ENCODE results near the gene PLD1.

Gene PLD1

GRCh38 chr3:171827385-171827784 lies 17.1 kb upstream of the PLD1 start:
- no peak for TF ChIP-seq CTCF (IDR thresholded peaks at IDR 0.05; ENCODE audit: control extremely low read depth, extremely low read depth, low read depth, missing control alignments)
- CTCF ChIA-PET = interaction anchor here (1.2 to 3.2 kb wide), 3 partner anchors 13 to 514 kb away, joined by 3 to 20 read pairs (median 4); no protein-coding TSS in a partner anchor
- POLR2A ChIA-PET = interaction anchor here (0.7 kb wide), 1 partner anchor 11 kb away, joined by 6 read pairs; no protein-coding TSS in a partner anchor
- DNase-seq (ENCODE audit: extremely low spot score) = no peak

GRCh38 chr3:171825222-171825828 lies 15.0 kb upstream of the PLD1 start:
- CTCF ChIA-PET = interaction anchor here (0.8 kb wide), 1 partner anchor 20 kb away, joined by 3 read pairs; no protein-coding TSS in a partner anchor
- POLR2A ChIA-PET = no interaction called here
- TF ChIP-seq CTCF (IDR thresholded peaks at IDR 0.05; ENCODE audit: control extremely low read depth, extremely low read depth, low read depth, missing control alignments) = no peak
- no peak for DNase-seq (ENCODE audit: extremely low spot score)

GRCh38 chr3:171824824-171825221 lies 14.5 kb upstream of the PLD1 start:
- POLR2A ChIA-PET = no interaction called here
- CTCF ChIA-PET = interaction anchor here (0.8 to 1.2 kb wide), 2 partner anchors 11 to 20 kb away, joined by 3 to 4 read pairs; no protein-coding TSS in a partner anchor
- no peak for DNase-seq (ENCODE audit: extremely low spot score)
- TF ChIP-seq CTCF (IDR thresholded peaks at IDR 0.05; ENCODE audit: control extremely low read depth, extremely low read depth, low read depth, missing control alignments) = no peak

GRCh38 chr3:171824116-171824515 lies 13.8 kb upstream of the PLD1 start:
- POLR2A ChIA-PET = no interaction called here
- no peak for TF ChIP-seq CTCF (IDR thresholded peaks at IDR 0.05; ENCODE audit: control extremely low read depth, extremely low read depth, low read depth, missing control alignments)
- CTCF ChIA-PET = interaction anchor here (1.2 kb wide), 1 partner anchor 11 kb away, joined by 4 read pairs; no protein-coding TSS in a partner anchor
- no peak for DNase-seq (ENCODE audit: extremely low spot score)

- ChIA-PET CTCF (interaction anchor here (1.0 to 1.9 kb wide), 3 partner anchors 11 to 50 kb away, joined by 3 to 15 read pairs (median 3); no protein-coding TSS in a partner anchor), POLR2A (no interaction called here)
- TF ChIP-seq CTCF (IDR thresholded peaks at IDR 0.05; ENCODE audit: control extremely low read depth, extremely low read depth, low read depth, missing control alignments) = no peak
- DNase-seq (ENCODE audit: extremely low spot score) = no peak
Observed at GRCh38 chr3:171822431-171823106, 12.3 kb upstream of the PLD1 start.

GRCh38 chr3:171821778-171822358 lies 11.6 kb upstream of the PLD1 start:
- DNase-seq (ENCODE audit: extremely low spot score) = no peak
- ChIA-PET POLR2A (no interaction called here), CTCF (interaction anchor here (1.3 to 1.9 kb wide), 2 partner anchors 12 to 20 kb away, joined by 3 to 15 read pairs; no protein-coding TSS in a partner anchor)
- TF ChIP-seq CTCF (IDR thresholded peaks at IDR 0.05; ENCODE audit: control extremely low read depth, extremely low read depth, low read depth, missing control alignments) = no peak

Data from GM10248 (cell line).